HG03565 (cell line): ENCODE results near the gene ARHGEF18.
"Not testable (repeated sequence)": the region's sequence is repeated elsewhere in the genome, so short reads cannot be mapped to it uniquely, and the experiment has no call there.

ENCODE experiments used
- ATAC-seq: cut with Tn5 transposase; IDR thresholded peaks from one replicate; pipeline ENCODE4 v1.9.1; 2021; ENCODE audit warnings: mild to moderate bottlenecking, moderate library complexity; ENCODE audit not compliant: unreplicated experiment

Gene ARHGEF18

GRCh38 chr19:7346488-7346971, 2.2 kb upstream of the ARHGEF18 start:
- ATAC-seq = no peak

- not testable (repeated sequence) for ATAC-seq
Measured at GRCh38 chr19:7346997-7347396, 1.7 kb upstream of the ARHGEF18 start.

- no peak for ATAC-seq
Measured at GRCh38 chr19:7349231-7349591, 474 bp downstream of the ARHGEF18 start.

- ATAC-seq = no peak
Measured at GRCh38 chr19:7349961-7350711, 1.4 kb downstream of the ARHGEF18 start.

- no peak for ATAC-seq
Measured at GRCh38 chr19:7351861-7352260, 3.1 kb downstream of the ARHGEF18 start.

GRCh38 chr19:7355151-7355820, 6.5 kb downstream of the ARHGEF18 start:
- ATAC-seq = no peak

- no peak for ATAC-seq
Measured at GRCh38 chr19:7355871-7356270, 7.1 kb downstream of the ARHGEF18 start.

GRCh38 chr19:7356899-7357627, 8.3 kb downstream of the ARHGEF18 start:
- no peak for ATAC-seq

- no peak for ATAC-seq
Measured at GRCh38 chr19:7358102-7358597, 9.4 kb downstream of the ARHGEF18 start.

GRCh38 chr19:7360393-7360984, 11.8 kb downstream of the ARHGEF18 start:
- ATAC-seq = no peak

GRCh38 chr19:7363225-7363624, 14.5 kb downstream of the ARHGEF18 start:
- ATAC-seq = no peak

- no peak for ATAC-seq
Measured at GRCh38 chr19:7366701-7367420, 18.1 kb downstream of the ARHGEF18 start.

- ATAC-seq = no peak
Measured at GRCh38 chr19:7368456-7368855, 19.7 kb downstream of the ARHGEF18 start.

- not testable (repeated sequence) for ATAC-seq
Measured at GRCh38 chr19:7368866-7369265, 20.1 kb downstream of the ARHGEF18 start.

GRCh38 chr19:7370546-7370945, 21.8 kb downstream of the ARHGEF18 start:
- no peak for ATAC-seq

- ATAC-seq = no peak
Measured at GRCh38 chr19:7371001-7371400, 22.3 kb downstream of the ARHGEF18 start.

GRCh38 chr19:7372810-7373209, 24.1 kb downstream of the ARHGEF18 start:
- ATAC-seq = no peak

GRCh38 chr19:7373862-7374261, 25.1 kb downstream of the ARHGEF18 start:
- ATAC-seq = no peak

GRCh38 chr19:7376151-7376852, 27.6 kb downstream of the ARHGEF18 start:
- ATAC-seq = no peak

GRCh38 chr19:7377196-7377595, 28.5 kb downstream of the ARHGEF18 start:
- no peak for ATAC-seq
